ENCODE measurements around the gene DAZL.

The DAZL gene

DNA sequence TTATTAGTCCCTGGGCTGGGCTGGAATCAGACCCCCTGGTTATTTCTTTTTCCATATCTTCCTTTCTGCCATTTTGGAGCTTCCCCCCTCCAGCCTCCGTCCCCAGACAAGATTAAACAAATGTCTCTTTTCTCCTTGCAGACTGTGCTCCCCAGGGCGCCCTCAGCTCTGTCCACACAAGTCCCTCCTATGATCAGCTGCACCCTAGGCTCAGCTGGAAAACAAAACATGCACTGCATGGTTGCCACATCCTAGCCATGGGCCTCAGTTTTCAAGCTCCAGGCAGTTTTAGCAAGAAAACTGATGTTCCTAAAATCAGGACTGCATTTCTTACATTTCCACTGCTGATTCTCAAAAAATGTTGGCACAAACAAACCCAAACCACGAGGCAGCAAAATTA is 68.2 kb downstream of the DAZL start:
- DNase-seq (ENCODE audit: low read depth) = no peak
- TF ChIP-seq, protein P1, sequence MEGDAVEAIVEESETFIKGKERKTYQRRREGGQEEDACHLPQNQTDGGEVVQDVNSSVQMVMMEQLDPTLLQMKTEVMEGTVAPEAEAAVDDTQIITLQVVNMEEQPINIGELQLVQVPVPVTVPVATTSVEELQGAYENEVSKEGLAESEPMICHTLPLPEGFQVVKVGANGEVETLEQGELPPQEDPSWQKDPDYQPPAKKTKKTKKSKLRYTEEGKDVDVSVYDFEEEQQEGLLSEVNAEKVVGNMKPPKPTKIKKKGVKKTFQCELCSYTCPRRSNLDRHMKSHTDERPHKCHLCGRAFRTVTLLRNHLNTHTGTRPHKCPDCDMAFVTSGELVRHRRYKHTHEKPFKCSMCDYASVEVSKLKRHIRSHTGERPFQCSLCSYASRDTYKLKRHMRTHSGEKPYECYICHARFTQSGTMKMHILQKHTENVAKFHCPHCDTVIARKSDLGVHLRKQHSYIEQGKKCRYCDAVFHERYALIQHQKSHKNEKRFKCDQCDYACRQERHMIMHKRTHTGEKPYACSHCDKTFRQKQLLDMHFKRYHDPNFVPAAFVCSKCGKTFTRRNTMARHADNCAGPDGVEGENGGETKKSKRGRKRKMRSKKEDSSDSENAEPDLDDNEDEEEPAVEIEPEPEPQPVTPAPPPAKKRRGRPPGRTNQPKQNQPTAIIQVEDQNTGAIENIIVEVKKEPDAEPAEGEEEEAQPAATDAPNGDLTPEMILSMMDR (IDR thresholded peaks at IDR 0.05; ENCODE audit: control insufficient read depth, insufficient read depth, low read depth, low read length, missing control alignments) = no peak
- no peak overlapping the region for H3K4me3 ChIP-seq (ENCODE audit: control insufficient read depth, low read depth, low read length)
